Suppressor macrophage (primary cell): ENCODE measurements around the gene ARPP21.

ENCODE experiments used
- DNase-seq, 4 experiments: peaks; one replicate each; pipeline ENCODE4 v3.0.0-alpha.2; 2020 to 2022

Gene ARPP21

DNA sequence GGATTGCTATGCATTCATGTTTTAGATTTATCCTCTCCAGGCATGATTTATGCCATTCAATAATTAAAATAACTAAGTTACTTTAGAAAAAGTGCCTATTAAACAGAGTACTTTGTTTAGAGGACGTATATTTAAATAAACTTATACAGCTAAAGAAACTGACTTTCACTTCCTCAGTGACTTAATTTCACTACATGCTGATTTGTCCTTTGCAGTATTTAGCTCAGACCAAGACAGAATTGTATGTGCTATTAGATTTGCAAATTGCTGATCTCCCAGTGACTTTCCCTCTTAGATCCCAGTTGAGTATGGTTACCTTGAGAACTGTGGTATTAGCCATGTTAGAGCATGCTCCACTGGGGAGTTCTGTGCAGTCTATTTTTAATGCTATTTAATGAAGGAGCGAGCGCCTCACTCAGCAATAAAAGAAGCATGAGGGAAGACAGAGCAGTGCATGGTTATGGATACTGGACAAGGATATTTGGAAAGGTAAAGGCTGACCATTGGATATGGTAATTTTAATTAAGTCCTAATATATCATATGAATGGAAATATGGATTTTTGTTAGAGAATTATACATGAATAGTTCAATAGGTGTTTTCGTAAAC lies 2.7 kb downstream of the ARPP21 start:
- peak in 1 of 4 experiments; percentile 4 for DNase-seq

DNA sequence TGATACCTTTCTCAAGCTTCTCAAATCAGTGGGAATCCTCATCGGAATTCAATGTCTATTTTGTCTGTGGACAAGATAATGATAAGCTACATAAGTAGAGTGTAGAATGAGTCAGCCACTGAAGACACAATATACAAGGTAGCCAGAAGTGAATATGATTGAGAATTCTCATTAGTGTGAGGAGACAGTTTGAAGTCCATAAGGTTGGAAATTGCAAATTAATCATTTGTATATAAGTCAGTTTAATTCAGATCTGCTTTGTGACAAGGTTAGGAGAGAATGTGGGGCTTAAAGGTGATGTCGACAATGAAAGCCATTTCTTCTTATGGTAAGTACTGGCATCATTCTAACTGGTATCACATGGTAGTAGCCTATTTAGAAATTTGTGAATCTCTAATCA lies 4.2 kb downstream of the ARPP21 start:
- no peak for DNase-seq

DNA sequence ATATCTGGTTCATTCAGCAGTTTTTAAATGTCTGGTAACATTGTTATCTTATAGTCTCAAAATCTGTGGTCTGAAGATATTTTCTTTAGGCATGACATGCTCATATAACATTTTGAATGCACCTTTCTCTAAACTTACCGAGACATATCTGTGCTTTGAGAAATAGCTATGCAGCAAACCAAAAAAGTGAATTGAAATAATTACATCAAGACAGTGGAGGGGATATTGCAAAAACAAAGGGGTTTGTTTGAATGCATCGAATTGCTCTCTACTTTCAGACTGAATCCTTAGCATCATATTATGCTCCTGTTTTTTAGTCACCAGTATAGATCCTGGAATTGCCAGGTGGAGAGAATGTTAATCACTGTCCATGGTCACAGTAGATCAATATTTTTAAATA lies 5.1 kb downstream of the ARPP21 start:
- no peak for DNase-seq

DNA sequence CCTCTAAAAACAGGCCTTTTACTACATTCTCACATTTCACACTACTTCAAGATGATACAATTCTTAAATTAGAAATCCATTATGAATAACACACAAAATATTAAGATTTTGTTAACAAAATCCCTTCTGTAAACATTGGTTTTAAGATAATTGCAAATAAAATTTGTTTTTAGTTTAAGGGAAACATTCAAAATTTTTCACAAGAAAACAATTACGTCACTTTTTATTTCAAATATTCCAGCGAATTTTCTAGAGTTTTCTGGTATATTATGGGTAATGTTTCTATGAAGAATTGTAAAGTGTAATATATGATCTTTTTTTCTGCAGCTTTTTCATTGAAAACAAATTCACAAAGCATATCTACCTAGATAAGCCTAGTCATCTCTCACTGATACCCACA lies 5.9 kb downstream of the ARPP21 start:
- no peak for DNase-seq

DNA sequence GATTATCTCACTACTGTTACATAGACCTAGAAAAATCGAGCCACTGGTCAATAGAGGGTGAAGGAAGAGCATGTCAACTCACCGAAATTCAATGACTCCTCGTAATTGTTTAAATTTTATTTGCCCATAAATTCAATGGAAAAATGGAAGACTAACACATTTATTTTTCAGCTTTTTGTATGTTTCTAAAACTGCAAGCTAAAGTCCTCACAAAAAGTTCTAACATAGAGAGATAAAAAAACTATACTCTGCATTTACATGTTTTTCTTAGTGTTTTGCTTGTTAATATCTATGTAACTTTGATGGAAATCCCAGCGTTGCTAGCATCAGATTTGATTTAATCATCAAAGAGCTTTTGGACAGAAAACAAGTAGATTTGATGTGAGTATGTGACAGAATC lies 6.8 kb downstream of the ARPP21 start:
- DNase-seq: no peak

DNA sequence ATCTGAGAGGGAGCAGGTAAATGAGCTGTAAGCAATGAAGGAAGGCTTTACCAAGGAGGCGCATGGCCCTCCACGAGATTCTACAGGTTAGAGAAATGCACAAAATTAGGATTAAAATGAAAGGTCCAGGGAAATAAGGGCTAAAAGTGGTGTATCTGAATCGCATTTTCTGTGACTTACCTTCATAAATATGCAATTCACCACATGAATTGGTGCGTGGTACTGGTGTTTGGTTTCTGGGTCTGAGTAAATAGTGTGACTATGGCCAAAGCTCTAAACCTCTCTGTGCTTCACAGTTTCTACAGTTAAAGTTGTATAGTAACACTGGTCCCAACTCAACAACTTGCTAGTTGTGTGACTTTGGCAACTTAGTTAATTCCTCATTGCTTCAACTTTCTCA lies 8.1 kb downstream of the ARPP21 start:
- DNase-seq: no peak

DNA sequence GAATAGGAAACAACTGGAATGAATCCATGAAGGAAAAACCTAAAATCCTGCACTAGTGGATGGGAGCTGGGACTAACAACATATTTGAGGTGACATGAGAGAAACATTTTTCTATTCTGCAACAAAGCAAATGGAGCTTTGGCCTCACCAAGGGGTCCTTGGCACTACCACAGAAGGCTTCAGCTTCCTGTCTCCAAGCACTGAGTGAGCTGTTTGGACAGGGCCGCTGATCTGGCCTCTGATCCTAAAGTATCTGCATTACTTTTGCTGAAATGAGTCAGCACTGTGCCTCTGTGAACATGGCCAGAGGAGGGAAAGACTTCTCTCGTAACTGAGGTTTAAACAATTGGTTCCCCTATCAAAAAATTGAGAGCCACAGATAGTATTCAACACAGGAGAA lies 9.0 kb downstream of the ARPP21 start:
- DNase-seq: no peak

DNA sequence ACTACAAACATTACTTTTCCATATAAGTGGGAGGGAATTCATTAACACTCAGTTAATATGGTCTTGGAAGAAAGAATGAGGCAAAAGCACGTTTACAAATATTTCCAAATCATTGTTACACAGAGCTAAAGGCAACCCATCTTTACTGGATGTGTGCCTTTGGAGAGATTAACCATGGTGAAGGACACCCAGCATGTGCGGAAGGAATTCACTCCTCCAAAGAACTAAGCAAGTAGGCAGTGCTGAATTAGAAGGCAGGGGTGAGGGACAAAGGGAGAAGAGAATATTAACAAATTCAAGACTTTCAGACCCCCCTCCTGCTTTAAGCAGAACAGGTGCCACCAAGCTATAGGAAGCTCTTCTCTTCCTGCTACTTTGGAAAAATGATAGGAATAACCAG lies 10.1 kb downstream of the ARPP21 start:
- DNase-seq: no peak

DNA sequence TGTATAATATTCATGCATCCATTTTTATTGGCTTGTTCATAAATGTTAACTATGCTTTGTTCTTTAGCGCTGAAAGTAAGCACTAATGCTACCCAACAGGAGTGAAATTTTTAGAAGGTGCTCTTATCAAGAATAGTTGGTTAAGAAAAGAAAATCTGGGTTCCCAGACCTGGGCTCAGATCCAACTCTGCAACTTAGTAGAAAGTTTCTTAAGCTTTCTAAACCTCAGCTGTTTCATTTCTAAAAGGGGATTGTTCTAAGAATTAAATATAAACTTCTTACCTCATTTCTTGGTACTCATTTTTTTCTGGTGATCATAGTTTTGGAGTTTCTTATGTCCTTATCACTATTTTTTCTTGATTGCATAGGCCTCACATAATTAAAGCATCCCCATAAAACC lies 12.1 kb downstream of the ARPP21 start:
- DNase-seq: no peak

DNA sequence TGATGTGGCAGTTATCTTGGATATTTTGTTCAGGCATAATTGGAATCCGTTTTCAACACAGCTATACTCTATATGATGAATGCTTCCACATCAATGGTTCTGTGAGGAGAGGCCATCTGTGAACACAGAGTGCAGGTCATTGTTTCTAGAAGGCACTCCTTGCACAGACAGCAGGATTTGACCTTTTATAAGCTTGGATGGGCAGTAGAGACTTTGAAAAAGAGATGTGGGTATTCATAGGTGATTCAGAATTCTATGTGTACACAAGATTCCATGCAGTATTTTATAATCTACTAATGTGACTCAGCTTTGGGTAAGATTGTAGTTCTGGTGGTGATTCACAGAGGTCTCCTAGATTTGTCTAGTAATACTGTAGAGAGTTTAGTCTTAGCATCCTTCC lies 12.5 kb downstream of the ARPP21 start:
- no peak for DNase-seq

DNA sequence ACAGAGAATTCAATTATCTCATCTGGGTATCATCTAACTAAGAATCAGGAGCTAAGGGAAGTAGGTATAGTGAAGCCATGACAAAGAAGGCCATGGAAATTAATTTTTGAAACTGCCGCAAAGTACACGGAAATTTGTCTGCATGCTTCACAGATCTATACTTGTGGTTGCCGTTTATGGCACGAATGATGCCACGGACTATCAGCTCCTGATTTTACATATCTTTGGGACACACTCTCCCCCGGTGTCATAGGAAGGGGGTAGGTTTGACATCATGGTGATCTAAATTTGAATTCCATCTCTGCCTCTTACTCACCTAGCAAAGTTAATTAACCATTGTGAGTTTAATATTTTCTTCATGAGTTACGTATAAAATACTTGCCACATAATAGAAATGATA lies 14.0 kb downstream of the ARPP21 start:
- DNase-seq: no peak

DNA sequence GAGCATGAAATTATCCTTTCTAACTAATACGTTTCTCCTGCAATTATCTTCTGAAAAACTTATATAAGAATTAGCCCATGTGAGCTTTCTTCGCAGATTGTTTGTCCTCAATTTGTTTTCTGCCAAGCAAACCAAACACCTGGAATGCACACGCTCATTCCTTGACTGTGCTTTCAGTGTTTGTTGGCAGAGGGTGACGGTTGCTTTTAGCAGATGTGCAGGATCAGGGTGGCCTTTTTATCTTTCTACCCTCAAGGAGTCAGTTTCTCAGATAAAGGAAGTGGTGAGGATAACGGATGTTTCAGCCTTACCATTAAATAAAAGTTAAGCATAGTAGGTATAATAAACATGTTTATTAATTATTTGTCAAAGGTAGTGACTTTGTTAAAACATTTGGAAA lies 15.2 kb downstream of the ARPP21 start:
- no peak for DNase-seq

DNA sequence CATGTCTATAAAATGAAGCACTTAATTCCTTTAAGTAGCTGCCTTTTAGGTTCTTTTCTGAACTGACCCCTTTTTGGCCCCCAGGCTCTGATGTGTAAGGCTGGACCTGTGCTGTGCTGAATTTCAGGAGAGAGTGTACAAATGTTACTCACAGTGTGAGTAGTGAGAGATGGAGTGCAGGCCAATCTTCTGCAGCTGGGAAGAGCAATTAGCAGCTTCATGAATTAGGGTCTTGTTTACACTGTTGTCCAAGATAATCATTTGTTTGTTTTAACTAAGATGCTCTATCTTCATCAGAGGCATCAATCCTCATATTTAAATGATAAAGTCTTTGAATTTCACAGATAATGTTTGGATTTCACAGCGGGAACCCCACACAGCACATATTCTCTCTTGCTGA lies 19.4 kb downstream of the ARPP21 start:
- DNase-seq: no peak

DNA sequence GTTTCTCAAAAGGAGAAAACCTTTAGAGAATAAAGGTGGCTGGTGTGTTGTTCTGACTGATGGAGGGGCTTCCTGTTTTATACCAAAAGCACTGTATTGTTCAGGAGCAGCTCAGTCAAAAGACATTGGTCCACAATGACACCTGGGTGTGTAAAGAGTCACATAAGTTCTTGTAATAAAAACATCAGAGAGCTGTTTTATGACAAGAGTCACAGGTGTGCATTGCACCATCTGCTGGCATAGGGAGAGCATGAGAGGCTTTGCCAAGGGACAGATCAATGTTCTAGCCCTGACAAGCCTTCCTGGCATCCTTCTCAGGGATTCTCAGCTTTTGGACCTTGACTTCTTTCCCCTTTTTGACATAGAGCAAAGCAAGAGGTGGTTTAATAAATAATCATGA lies 20.4 kb downstream of the ARPP21 start:
- DNase-seq: no peak

DNA sequence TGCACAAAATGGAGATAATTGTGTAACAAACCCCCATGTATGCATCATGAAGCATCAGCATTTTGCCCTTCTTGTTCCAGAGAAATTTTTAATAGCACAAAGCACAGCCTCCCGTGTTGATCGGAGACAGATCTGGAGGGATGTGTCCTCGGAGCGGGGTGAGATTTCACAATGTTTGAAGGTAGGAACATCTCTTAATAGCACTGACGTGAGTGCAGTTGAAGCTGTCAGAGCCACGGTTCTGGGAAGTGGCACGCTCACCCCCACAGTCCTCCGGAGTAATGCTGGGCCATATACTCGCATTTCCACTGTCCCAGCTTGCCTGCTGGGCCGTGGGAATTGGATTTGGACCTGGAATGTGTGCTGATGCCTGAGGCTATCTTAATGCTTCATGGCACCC lies 24.1 kb downstream of the ARPP21 start:
- DNase-seq: no peak

DNA sequence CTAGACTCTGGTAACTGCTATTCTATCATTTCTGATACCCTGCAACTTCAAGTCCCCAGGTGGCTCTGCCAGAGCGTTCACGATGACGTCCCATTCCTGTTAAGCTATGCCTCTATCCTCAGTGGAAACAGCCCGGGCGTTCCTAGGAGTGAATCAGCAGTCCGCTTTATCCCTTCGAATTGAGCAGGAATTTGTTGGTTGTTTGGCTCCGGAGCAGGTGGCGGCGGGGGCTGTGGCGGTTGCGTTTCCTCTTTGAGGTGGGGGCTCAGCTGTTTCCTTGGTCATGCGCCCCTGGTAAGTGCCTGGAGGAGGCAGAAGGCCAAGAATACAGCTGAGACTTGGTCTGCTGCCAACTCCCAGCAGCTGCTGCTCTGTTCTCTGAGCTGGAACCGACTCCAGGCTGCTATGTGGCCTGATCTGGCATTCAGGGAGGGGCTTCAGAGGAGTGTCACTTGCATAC lies 25.2 kb downstream of the ARPP21 start:
- DNase-seq: no peak

DNA sequence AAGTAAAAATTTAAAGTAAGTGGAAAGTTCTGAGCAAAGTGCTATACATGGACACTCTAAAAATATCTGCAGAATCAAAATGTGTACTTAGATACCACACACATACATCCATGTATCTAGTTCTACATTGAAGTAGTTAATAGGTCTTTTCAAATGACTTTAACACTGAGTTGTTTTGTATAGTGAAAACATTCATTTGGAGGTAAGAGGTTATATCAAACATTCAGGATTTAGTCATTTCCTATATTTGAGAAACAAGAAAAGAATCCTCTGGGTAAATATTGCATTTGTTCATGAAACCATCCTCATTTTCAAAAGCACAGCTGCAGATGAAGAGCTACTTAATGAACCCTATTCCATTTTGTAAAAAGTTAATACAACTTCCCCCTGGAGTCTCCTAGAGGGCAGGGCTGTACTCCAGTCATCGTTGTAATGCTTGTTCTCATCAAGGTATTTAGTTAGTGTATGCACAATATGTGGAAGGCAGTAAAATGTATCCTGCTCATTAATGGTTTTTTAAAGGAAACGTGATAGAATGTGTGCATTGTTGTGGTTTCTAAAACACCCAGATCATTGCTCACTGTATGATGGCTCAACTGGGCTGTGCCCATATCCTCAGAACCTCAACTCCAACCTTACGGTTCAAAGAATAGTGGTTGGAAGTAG lies 26.2 kb downstream of the ARPP21 start:
- DNase-seq: no peak

DNA sequence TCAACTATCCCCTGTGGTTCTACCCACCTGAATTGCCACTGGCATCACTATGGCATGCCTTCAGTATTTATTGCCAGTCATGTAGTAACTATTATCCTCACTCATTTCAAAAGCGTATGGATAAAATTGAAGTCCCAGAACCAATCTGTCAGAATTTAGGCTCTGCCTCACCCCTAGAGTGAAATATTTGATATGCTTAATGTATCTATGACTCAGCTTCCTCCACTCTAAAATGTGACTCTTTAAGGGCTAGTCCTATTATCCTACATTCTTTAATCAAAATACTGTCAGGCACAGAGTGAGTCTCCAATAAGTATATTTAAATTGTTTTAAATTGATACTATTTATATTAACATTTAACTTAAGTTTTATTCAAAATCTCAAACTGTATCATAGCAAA lies 27.6 kb downstream of the ARPP21 start:
- no peak for DNase-seq

DNA sequence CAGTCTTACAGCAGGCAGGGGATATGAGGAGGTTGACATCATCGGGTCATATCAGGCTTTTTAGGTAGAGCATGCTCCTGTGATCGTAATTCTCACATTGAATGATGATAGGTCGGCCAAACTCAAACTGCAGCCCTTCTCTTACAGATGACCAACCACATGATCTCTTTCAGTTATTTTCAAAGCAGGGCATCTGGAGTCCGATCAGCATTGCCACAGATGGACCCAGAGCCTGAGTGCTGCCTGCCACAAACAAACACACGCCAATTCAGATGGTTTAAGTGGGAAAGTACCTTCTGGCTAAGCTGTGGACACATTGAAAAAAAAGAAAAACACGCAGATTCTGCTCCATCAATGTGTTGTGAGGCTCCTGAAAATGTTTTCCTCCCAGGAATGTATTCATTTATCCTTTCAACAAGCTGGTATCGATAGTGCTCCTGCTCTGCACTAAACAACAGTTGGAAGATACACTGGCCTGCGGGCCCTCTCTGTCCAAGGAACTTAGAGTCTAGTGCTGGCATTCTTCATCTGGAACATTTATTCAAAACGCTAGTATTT lies 31.2 kb downstream of the ARPP21 start:
- no peak for DNase-seq

DNA sequence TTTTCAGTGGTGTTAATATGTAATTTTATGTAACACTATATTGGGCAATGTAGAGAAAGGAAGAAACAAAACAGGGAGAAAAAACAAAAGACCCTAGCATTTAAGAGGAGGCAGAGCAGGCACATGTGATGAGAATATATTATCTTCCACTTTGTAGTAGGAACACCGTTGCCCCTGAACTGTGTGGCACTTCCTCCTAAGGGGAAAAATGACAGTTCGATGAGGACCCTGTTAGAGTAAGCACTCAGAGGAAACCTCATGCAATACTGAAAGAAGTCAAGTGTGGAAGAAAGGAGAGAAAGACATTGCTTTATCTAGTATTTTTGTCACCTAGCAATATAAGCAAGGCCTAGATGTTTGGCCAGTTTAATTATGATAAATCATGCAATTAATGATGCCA lies 32.2 kb downstream of the ARPP21 start:
- DNase-seq: no peak

DNA sequence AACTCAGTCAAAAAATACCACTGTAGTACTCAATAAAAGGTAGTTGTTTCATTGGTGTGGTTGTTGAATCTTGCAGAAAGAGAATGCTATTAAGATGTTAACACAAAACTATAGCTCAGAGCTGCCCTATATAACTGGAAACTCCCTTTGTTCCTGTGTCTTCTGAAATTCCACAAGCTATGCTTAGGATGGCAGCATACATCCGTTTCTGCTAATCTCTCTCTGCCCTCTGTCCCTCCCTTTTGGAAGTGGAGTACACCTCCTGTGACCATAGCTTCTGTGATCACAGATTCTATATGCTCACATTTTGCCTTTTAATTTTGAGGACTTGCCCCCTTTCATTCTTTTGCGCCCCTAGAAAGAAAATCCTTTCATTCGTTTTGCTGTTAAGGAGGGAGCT lies 33.7 kb downstream of the ARPP21 start:
- no peak for DNase-seq

DNA sequence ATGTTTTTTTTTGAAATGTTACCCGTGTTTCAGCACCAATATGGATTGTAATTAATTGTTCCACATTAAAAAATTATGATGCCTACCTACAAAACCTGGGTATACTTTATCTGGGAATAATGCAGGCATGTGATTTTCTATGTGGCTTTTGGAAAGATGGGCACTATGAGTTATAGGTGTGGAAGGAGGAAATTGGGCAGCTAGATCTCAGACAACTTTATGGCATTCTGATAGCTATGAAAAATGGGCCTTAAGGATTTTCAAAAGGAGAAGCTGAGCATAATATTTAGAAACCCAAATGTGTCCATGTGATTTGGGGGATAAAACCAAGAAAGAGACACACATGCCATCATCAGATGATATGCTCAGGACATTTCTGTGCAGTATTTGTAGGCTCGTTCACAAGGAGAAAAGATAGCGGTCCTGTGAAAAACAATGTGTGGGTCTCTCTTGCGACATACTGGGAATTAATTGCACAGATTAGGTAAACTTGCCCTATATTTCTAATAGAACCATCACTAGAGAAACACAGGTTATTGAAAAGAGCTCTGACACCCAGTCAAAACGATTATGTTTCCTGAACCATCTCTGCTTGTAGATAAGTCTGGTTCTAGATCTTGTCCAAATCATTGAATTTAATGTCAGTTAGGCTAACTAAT lies 35.3 kb downstream of the ARPP21 start:
- DNase-seq: no peak

DNA sequence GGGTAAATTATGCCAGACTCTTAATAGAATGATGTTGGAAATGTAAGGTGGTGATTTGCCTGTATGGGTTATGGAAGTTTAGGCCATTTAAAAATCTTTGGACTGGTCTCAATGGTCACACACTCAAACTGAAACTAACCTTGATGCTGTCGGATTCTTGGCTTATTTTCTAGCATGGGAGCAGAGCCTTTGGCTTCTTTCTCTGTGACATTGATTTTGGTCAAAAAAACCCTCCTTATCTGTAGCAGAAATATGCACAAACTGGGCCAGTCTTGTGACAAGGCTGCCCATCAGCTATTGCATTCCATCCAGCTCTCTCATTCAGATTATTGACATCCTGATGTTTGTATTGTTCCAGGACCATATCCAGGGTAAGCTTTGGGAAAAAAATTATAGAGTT lies 35.9 kb downstream of the ARPP21 start:
- DNase-seq: no peak

DNA sequence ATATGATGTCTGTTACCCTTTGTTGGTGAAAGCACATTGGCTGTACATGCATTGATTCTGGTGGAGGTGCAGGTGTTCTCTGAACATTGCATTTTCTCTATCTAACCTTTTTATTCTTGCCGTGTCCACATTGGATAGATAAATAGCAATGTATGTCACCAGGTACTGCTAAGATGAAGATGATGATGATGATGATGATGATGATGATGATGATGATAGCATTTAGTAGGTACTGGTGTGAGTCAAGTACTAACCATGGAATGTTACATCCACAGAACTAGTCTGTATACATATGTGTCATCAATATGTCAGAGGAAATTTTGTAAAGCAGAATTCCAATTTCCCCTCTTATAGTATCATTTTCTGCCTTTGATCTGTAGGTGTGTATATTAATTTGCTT lies 36.3 kb downstream of the ARPP21 start:
- DNase-seq: no peak
